ENCODE data around the gene SLC2A10.

DNA sequence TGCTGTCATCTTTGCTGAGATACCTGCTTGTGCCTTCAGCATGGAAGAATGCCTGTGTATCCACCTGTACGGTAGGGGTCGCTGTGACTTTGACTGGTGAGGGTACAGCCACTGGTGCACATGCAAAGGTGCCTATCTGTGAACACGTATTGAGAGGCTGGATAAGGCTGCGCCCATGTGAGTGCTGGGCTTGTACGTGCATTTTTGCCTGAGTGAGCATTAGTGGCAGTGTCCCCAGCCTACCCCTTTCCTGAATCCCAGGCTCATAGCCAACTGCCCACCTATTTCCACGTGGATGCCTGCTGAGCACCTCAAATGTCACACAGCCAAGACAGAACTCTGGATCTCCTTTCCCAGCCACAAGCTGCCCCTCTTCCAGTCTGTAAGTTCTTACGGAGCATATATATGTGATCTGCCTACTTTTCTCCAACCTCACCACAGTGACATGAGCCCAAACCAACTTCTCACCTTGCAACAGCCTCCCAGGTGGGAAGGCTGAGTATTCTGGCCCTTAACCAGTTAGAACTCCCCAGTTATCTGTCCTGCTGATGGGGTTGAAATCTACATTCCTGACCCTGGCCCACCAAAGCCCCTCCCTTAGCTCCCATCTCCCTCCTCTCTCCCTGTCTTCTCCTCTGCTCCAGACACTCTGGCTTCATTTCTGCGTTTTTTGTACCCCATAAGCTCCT is 1.1 kb upstream of the SLC2A10 start:
- TF ChIP-seq CTCF (conservative IDR thresholded peaks at IDR 0.05; ENCODE audit: low read depth, low read length) (peak; percentile 41; the same call in 1 of the 2 replicates), EZH2 (IDR thresholded peaks at IDR 0.05; ENCODE audit: borderline replicate concordance, low read depth, low read length, poor library complexity, severe bottlenecking) (no peak)
